ENCODE results near the gene ZFHX3.
"Not testable (repeated sequence)": the region's sequence is repeated elsewhere in the genome, so short reads cannot be mapped to it uniquely, and the experiment has no call there.

- TF ChIP-seq EZH2 (IDR thresholded peaks at IDR 0.05; ENCODE audit: insufficient read depth, poor library complexity, severe bottlenecking); EZH2phosphoT487 (IDR thresholded peaks at IDR 0.05; ENCODE audit: insufficient read depth, low read depth): not testable (repeated sequence)
Observed at GRCh38 chr16:72995882-72996270, 52.1 kb downstream of the ZFHX3 start.

Measured in GM23248 (cell line).